Renal cortex interstitium (tissue), 11 donors: ENCODE measurements around the gene FAM184A. TPM values are rescaled to one million over a fixed set of nuclear protein-coding genes. Genes with fewer than 3 reads are reported as not detected.

Experiments used
- DNase-seq, 11 donors: peaks; one replicate each; pipeline ENCODE4 v3.0.0-alpha.2; 2013; ENCODE audit warnings: low read depth in 9 of 11, low spot score in 4 of 11; ENCODE audit errors: extremely low read depth in 1 of 11
- polyA plus RNA-seq, 3 donors: library from polyadenylated mRNA; unstranded; fragments of 120-200 nt; gene quantifications; one replicate each; pipeline ENCODE4 v1.2.1, GENCODE V29; 2013; ENCODE audit not compliant: insufficient read length in 3 of 3

FAM184A gene
- polyA plus RNA-seq, 3 donors = 8.4 to 12.3 (median 11.4) TPM

DNA sequence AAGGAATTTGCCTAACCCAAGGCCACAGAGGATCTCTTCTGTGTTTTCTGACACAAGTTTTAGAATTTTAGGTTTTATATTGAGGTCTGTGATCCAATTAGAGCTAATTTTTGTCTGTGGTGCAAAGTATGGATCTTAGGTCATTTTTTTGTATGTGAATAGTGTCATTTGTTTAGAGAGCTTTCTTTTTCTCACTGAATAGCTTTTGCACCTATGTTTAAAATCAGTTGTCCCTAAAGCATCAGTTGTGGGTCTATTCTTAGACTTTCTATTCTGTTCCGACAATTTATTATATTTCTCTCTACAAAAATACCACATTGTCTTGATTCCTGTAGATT is 143.2 kb downstream of the FAM184A start:
- no peak for DNase-seq

- DNase-seq = peak; percentile 58 to 88 (median 82)
Observed at GRCh38 chr6:118934461-118935330, 143.8 kb downstream of the FAM184A start, which contains the start of gene MCM9. Gene MCM9 (minus strand): TSS chr6:118935159. CDS start chr6:118931723, 3,436 bp downstream.

GRCh38 chr6:118933855-118934460 is 144.5 kb downstream of the FAM184A start:
- no peak for DNase-seq

- DNase-seq = no peak
Observed at GRCh38 chr6:118932421-118932820, 146.0 kb downstream of the FAM184A start.

DNA sequence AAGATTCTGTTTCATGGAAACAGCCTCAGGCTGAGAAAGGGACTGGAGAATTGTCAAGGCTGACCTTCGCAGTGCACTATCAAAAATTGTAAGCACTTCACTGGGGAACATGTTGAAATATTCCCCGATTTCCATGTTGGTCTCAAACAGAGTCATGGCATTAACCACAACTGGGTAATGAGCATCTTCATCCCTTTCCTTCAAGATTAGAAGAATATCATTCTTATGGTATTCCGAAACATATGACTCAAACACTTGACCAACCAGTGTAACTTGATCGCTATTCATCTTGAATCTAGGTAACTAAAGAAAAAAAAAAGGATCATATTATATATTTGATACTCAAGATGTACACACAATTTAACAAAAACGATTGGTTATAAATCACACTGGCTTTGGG is 147.0 kb downstream of the FAM184A start:
- no peak for DNase-seq

DNA sequence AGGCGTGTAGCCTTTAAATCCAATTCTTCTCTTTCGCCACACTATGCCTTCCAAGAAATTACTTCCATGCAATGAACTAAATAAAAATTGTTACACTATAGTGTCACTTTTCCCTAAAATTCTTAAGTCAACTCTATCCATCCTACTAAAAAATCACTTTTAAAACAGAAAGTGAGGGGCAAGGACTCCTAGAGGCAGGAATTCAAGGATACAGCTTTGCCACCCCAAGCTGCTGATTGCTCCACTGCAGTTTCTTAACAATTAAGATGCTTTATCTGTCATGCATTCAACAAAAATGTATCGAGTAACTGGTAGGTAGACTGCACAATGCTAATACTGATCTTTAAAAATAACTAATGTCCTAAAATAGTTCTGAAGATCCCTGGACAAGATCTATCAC is 147.8 kb downstream of the FAM184A start:
- DNase-seq = no peak

GRCh38 chr6:118923035-118923434 is 155.4 kb downstream of the FAM184A start:
- DNase-seq = no peak

GRCh38 chr6:118921084-118921483 is 157.4 kb downstream of the FAM184A start:
- no peak for DNase-seq

DNA sequence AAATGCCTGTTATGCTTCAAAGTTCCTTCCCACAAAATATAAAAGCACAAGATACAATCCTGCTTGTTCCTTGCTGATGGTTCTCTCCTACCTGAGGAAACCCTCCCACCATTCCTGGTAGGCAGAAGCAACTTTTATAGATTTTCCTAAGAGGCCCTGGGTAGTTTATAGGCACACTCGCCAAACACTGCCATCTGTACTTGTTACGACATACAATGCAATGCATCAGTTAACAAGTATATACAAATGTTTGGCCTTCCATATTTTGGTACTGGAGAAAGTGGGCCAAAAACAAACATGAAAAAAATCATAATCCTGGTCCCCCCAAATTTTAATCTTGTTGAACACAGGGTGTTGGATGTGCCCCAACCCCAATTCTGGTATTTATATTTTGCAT is 160.1 kb downstream of the FAM184A start:
- no peak for DNase-seq

DNA sequence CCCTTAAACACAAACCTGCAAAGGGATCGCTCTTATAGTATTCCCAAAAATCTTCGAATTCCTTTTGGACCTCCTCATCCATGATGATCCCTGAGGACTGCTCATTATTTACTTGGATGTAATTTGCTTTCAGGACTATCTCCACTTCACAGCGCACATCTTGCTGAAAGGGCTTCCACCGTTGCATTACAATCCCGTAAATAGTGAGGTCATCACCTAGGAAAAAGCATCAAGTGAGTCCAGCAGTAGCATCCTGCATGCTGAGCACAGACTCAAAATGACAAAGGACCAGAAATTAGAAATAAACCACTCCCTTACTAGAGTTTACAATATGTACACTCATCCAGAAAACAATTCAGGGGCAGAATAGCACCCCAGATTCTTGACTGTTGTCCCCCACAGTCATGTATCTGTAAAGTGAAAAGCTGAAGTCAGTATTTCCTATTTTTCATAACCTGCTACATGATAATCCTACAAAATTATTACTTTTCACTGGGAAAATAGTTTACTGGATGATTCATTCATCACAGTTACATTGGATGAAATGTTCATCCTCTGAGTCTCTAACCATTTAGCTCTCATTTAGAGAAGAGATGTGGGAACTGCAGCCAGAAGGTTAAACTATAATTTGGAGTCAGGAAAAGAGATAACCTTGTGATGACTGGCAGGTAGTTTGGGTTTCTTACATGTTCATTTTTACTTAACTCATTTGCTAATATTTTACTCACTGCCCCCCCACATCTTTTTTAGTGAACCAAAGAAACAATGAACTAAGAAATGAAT is 160.7 kb downstream of the FAM184A start:
- DNase-seq = no peak

DNA sequence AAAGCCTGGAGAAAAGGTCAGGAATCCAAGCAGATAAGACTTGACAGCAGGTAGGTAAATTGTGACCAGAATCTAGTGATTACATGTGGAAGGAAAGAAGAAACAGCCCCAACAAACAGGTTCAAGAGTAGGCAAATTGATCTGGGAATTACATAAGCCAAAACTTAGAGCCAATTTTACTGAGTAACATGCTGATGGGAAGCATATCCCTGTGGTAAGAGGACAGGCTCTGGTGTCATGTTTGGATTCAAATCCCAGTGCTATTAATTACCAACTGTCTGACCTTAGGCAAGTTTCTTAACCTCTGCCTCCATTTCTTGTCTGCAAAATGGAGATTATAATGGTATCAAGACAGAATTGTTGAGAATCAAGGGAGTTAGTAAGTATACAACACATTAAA is 163.9 kb downstream of the FAM184A start:
- DNase-seq = no peak

- no peak for DNase-seq
Observed at GRCh38 chr6:118913161-118913560, 165.3 kb downstream of the FAM184A start.

DNA sequence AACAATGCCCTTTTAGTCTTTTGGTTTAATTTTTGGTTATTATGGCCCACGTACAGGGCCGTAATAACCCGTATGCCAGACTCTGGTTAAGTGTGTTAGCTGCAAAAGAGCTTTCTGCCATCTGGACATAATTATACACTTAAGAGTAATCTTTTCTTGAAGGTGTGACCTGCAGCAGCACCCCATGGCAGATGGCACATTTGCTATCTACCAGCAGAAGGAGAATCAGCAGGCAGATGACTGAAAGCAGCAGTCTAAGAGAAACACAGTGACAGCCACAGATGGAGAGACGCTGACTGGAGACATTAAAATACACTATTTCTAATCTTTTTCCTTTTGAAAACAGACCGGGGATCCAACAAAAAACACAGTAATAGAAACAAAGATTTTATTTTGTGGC is 165.8 kb downstream of the FAM184A start:
- no peak for DNase-seq

Other genes starting within 250 kb of the FAM184A start
- 10 to 100 TPM; 32.5 to 43.2 (median 34.9) TPM for gene ASF1A, start 184.5 kb downstream of the FAM184A start, polyA plus RNA-seq
- 10 to 100 TPM; 21.5 to 27.1 (median 26.0) TPM for gene MCM9, start 143.5 kb downstream of the FAM184A start, polyA plus RNA-seq